OCI-LY1 (cell line): Measurements from ENCODE around the gene CCM2.

Experiments
- CTCF ChIP-seq: fragments of 200-600 bp; sonication (generic), shearing (Covaris generic); IDR thresholded peaks from 2 replicates; pipeline ENCODE4 v1.5.1; 2017; ENCODE audit warnings: mild to moderate bottlenecking, antibody characterized with exemption, low read length, moderate library complexity, mixed read lengths
- EZH2 ChIP-seq: fragments of 200-600 bp; sonication (generic), shearing (Covaris generic); IDR thresholded peaks from 2 replicates; pipeline ENCODE4 v1.8.0; 2017; ENCODE audit warnings: borderline replicate concordance, mixed run types, mild to moderate bottlenecking, antibody characterized with exemption, low read length, moderate library complexity, mixed read lengths

DNA sequence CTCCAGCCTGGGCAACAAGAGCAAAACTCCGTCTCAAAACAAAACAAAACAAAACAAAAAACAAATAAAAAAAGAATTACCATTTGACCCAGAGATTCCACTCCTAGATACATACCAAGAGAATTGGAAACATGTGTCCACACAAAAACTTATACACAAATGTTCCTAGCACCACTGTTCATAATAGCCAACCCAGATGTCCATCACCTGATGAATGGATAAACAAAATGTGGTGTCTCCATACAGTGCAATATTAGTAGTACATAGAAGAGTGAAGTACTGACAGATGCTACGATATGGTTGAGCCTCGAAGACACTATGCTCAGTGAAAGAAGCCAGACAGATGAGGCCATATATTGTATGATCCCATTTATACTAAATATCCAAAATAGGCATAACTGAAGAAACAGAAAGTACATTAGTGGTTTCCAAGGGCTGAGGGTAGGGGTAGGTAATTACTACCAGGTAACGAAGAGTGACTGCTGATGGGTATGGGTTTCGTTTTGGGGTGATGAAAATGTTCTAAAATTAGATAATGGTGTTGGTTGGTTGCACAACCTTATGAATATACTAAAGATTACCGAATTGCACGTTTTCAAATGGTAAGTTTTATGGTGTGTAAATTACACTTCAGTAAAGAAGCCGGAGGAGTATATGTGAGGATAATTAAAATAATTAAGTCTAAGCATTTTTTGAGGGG lies 41.2 kb upstream of the CCM2 start:
- no peak for TF ChIP-seq EZH2
- TF ChIP-seq CTCF, result no peak
